Glutamatergic neuron (in vitro differentiated cells): ENCODE results near the gene ZNF222. TPM values are rescaled to one million over a fixed set of nuclear protein-coding genes. Genes with fewer than 3 reads are reported as not detected.

Experiments
- DNase-seq: peaks from one replicate; pipeline ENCODE4 v3.0.0; 2022
- H3K27ac Mint-ChIP-seq: one replicate; pipeline ENCODE4 v1.8.0; 2020; ENCODE audit warnings: mild to moderate bottlenecking, mixed read lengths, inconsistent platforms; ENCODE audit not compliant: unreplicated experiment
- H3K27me3 Mint-ChIP-seq: one replicate; pipeline ENCODE4 v1.8.0; 2020; ENCODE audit warnings: mild to moderate bottlenecking, moderate library complexity, mixed read lengths, inconsistent platforms; ENCODE audit not compliant: unreplicated experiment
- H3K36me3 Mint-ChIP-seq: one replicate; pipeline ENCODE4 v1.8.0; 2020; ENCODE audit warnings: mild to moderate bottlenecking, mixed read lengths, inconsistent platforms; ENCODE audit not compliant: unreplicated experiment
- H3K4me1 Mint-ChIP-seq: one replicate; pipeline ENCODE4 v1.8.0; 2020; ENCODE audit warnings: mild to moderate bottlenecking, low read depth, mixed read lengths, inconsistent platforms; ENCODE audit not compliant: unreplicated experiment
- H3K4me3 Mint-ChIP-seq: one replicate; pipeline ENCODE4 v1.8.0; 2020; ENCODE audit warnings: mild to moderate bottlenecking, mixed read lengths, inconsistent platforms; ENCODE audit not compliant: unreplicated experiment
- H3K9me3 Mint-ChIP-seq: one replicate; pipeline ENCODE4 v1.8.0; 2020; ENCODE audit warnings: mild to moderate bottlenecking, moderate library complexity, mixed read lengths, inconsistent platforms; ENCODE audit not compliant: unreplicated experiment
- total RNA-seq: library from RNA; stranded (reverse); fragmentation: NEBNext Ultra II Directional; extraction: Animal tissue kit (Norgen Biotek cat#: 25700); gene quantifications from one replicate; pipeline ENCODE4 v1.2.1, GENCODE V29; 2021; ENCODE audit not compliant: unreplicated experiment
- TF ChIP-seq, protein P1 (sequence below): fragments of 200-600 bp; sonication (generic); IDR thresholded peaks from one replicate; pipeline ENCODE4 v1.5.0; 2021; ENCODE audit not compliant: partially characterized antibody, unreplicated experiment

Gene ZNF222
- total RNA-seq, 1 donor from 2014 or later: 12.2 TPM

DNA sequence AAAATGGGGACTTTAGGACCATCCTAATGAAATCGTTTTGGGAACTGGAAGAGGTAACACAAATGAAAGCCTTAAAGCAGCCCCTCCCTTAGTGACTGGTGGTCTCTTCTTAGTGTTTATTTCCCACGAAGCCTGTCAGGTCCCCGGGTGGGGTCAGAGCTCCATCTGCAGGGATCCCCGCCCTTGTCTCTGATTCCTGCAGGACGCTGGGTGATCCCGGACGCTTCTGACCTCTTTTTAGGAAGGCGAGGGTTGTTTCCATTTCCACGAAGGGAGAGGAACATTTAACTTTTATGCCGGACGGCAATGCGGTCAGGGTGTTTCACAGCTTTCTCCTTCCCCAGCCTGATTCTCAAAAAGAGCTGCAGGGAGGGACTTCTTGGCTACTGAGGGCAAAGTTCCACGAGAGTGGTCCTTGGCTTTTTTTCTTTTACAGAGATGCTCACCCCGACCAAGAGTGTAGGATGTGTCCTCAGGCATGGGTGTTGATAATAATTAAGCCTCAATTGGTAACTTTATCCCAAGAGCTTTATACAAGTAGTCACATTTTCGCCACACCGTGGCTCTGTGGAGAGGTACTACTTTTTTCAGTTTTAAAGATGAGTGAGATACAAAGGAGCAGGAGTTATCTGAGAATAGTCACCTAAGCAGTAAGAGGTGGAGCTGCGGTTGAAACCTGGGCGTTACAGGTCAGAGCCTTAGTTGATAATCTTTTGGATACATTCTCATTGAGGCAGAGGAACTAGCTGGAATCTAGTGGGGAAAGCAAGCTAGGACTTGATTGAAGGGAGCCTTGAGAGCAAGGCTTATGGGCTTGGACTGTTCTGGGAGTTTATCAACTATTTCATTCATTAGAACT, 47.6 kb downstream of the ZNF222 start:
- peaks cover 4% of the 10 kb centered on the region for H3K4me1 Mint-ChIP-seq
- H3K36me3 Mint-ChIP-seq: peaks cover 24% of the 10 kb centered on the region
- no peak overlapping the region for H3K27ac Mint-ChIP-seq
- H3K4me3 Mint-ChIP-seq: peak overlapping the region; percentile 85
- TF ChIP-seq, protein P1, sequence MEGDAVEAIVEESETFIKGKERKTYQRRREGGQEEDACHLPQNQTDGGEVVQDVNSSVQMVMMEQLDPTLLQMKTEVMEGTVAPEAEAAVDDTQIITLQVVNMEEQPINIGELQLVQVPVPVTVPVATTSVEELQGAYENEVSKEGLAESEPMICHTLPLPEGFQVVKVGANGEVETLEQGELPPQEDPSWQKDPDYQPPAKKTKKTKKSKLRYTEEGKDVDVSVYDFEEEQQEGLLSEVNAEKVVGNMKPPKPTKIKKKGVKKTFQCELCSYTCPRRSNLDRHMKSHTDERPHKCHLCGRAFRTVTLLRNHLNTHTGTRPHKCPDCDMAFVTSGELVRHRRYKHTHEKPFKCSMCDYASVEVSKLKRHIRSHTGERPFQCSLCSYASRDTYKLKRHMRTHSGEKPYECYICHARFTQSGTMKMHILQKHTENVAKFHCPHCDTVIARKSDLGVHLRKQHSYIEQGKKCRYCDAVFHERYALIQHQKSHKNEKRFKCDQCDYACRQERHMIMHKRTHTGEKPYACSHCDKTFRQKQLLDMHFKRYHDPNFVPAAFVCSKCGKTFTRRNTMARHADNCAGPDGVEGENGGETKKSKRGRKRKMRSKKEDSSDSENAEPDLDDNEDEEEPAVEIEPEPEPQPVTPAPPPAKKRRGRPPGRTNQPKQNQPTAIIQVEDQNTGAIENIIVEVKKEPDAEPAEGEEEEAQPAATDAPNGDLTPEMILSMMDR: no peak
- H3K27me3 Mint-ChIP-seq: no peaks in the 10 kb centered on the region
- peaks cover 2% of the 10 kb centered on the region for H3K9me3 Mint-ChIP-seq
- DNase-seq: no peak

DNA sequence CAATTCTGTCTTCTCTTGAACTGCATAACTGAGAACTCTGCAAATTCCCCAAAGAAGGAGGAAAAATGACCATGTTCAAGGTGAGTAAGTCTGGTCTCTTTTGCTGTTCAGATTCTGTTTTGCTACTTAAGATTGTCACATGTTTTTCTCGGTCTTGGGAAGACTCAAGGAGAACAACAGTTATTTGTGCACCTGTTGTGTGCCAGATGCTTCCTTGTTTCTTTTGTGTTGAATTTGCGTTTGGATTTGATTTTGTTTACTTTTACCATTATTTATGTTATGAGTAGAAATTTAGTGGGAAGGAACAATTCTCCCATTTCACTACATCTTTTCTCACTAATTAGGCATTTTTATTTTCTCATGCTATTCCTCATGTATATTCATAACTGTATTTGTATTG, 51.1 kb downstream of the ZNF222 start:
- H3K27me3 Mint-ChIP-seq: no peaks in the 10 kb centered on the region
- DNase-seq: no peak
- TF ChIP-seq, protein P1: no peak
- peaks cover 4% of the 10 kb centered on the region for H3K4me1 Mint-ChIP-seq
- no peak overlapping the region for H3K4me3 Mint-ChIP-seq
- H3K9me3 Mint-ChIP-seq: peaks cover 2% of the 10 kb centered on the region
- peaks cover 5% of the 10 kb centered on the region for H3K36me3 Mint-ChIP-seq
- H3K27ac Mint-ChIP-seq: no peak overlapping the region

Other genes starting within 250 kb of the ZNF222 start
- gene KCNN4, start 244.4 kb upstream of the ZNF222 start, total RNA-seq: 0.44 TPM
- gene LYPD5, start 222.9 kb upstream of the ZNF222 start, total RNA-seq: not detected
- 13.0 TPM for gene ZNF283, start 198.1 kb upstream of the ZNF222 start, total RNA-seq
- 3.0 TPM for gene ZNF404, start 141.4 kb upstream of the ZNF222 start, total RNA-seq
- gene ZNF45, start 90.1 kb upstream of the ZNF222 start, total RNA-seq: 12.1 TPM
- 16.1 TPM for gene ZNF221, start 74.2 kb upstream of the ZNF222 start, total RNA-seq
- gene ZNF155, start 41.2 kb upstream of the ZNF222 start, total RNA-seq: 12.3 TPM
- gene ZNF230, start 22.4 kb upstream of the ZNF222 start, total RNA-seq: 2.8 TPM
- 7.6 TPM for gene ZNF223, start 26.7 kb downstream of the ZNF222 start, total RNA-seq
- 3.9 TPM for gene ZNF284, start 46.8 kb downstream of the ZNF222 start, total RNA-seq
- gene ZNF224, start 69.0 kb downstream of the ZNF222 start, total RNA-seq: 20.1 TPM
- 7.1 TPM for gene ZNF225, start 88.0 kb downstream of the ZNF222 start, total RNA-seq
- gene ZNF234, start 116.2 kb downstream of the ZNF222 start, total RNA-seq: 19.2 TPM
- 27.9 TPM for gene ZNF226, start 139.7 kb downstream of the ZNF222 start, total RNA-seq
- gene ZNF227, start 187.2 kb downstream of the ZNF222 start, total RNA-seq: 26.4 TPM
- 5.8 TPM for gene ZNF233, start 234.5 kb downstream of the ZNF222 start, total RNA-seq